Mucosa of stomach (tissue), 1 donor: ENCODE measurements around the gene TCFL5.

ENCODE experiments used
- H3K27me3 ChIP-seq: one replicate; pipeline ENCODE4 v1.7.0; 2013; ENCODE audit warnings: mild to moderate bottlenecking, low read length; ENCODE audit not compliant: control insufficient read depth, insufficient read depth
- H3K36me3 ChIP-seq: one replicate; pipeline ENCODE4 v1.7.0; 2013; ENCODE audit warnings: low read length; ENCODE audit not compliant: control insufficient read depth, insufficient read depth
- H3K4me1 ChIP-seq: one replicate; pipeline ENCODE4 v1.7.0; 2013; ENCODE audit warnings: mild to moderate bottlenecking, low read length; ENCODE audit not compliant: control insufficient read depth, insufficient read depth
- H3K4me3 ChIP-seq: one replicate; pipeline ENCODE4 v1.7.0; 2013; ENCODE audit warnings: low read length
- H3K9ac ChIP-seq: one replicate; pipeline ENCODE4 v1.7.0; 2013; ENCODE audit warnings: mild to moderate bottlenecking, low read length, moderate library complexity
- H3K9me3 ChIP-seq: one replicate; pipeline ENCODE4 v1.7.0; 2013; ENCODE audit warnings: mild to moderate bottlenecking, low read length, moderate library complexity; ENCODE audit not compliant: control insufficient read depth
- donor health status: Pancreatic carcinoma.

Gene TCFL5

GRCh38 chr20:62793757-62794006 lies 67.9 kb downstream of the TCFL5 start:
- Histone ChIP-seq H3K36me3 (no peaks in the 10 kb centered on the region), H3K4me1 (peaks cover 31% of the 10 kb centered on the region), H3K27me3 (peaks cover 5% of the 10 kb centered on the region), H3K4me3 (no peak overlapping the region), H3K9me3 (no peaks in the 10 kb centered on the region), H3K9ac (peak overlapping the region; percentile 67)

GRCh38 chr20:62792940-62793756 lies 68.5 kb downstream of the TCFL5 start:
- Histone ChIP-seq H3K4me3 (no peak overlapping the region), H3K9me3 (no peaks in the 10 kb centered on the region), H3K36me3 (no peaks in the 10 kb centered on the region), H3K27me3 (peaks cover 5% of the 10 kb centered on the region), H3K9ac (peak overlapping the region; percentile 67), H3K4me1 (peaks cover 25% of the 10 kb centered on the region)

GRCh38 chr20:62792182-62792939 lies 69.3 kb downstream of the TCFL5 start:
- H3K4me1 ChIP-seq: peaks cover 17% of the 10 kb centered on the region
- H3K4me3 ChIP-seq: no peak overlapping the region
- H3K27me3 ChIP-seq: peaks cover 5% of the 10 kb centered on the region
- H3K9me3 ChIP-seq: no peaks in the 10 kb centered on the region
- H3K9ac ChIP-seq: no peak overlapping the region
- H3K36me3 ChIP-seq: no peaks in the 10 kb centered on the region

GRCh38 chr20:62791301-62792181 lies 70.1 kb downstream of the TCFL5 start:
- H3K9me3 ChIP-seq: no peaks in the 10 kb centered on the region
- H3K4me3 ChIP-seq: no peak overlapping the region
- no peak overlapping the region for H3K9ac ChIP-seq
- H3K27me3 ChIP-seq: peaks cover 5% of the 10 kb centered on the region
- peaks cover 12% of the 10 kb centered on the region for H3K4me1 ChIP-seq
- H3K36me3 ChIP-seq: no peaks in the 10 kb centered on the region
